NAMALWA (cell line): ENCODE measurements around the gene FBXO45.
"Not testable (repeated sequence)": the region's sequence is repeated elsewhere in the genome, so short reads cannot be mapped to it uniquely, and the experiment has no call there.

Experiments
- DNase-seq: peaks from one replicate; pipeline ENCODE4 v3.0.0-alpha.2; 2015; ENCODE audit warnings: low spot score

Gene FBXO45

GRCh38 chr3:196557236-196557635 lies 11.2 kb upstream of the FBXO45 start:
- no peak for DNase-seq

- no peak for DNase-seq
Observed at GRCh38 chr3:196558476-196558875, 10.0 kb upstream of the FBXO45 start.

- DNase-seq, result no peak
Observed at GRCh38 chr3:196559826-196560225, 8.6 kb upstream of the FBXO45 start.

GRCh38 chr3:196563721-196564225 lies 4.7 kb upstream of the FBXO45 start:
- DNase-seq, result no peak

- DNase-seq, result peak; percentile 60
Observed at GRCh38 chr3:196569003-196569516, 600 bp downstream of the FBXO45 start.

GRCh38 chr3:196570332-196570731 lies 1.9 kb downstream of the FBXO45 start:
- not testable (repeated sequence) for DNase-seq

GRCh38 chr3:196572389-196572788 lies 3.9 kb downstream of the FBXO45 start:
- DNase-seq, result no peak

GRCh38 chr3:196585044-196585757 lies 16.7 kb downstream of the FBXO45 start:
- no peak for DNase-seq

- no peak for DNase-seq
Observed at GRCh38 chr3:196590279-196590678, 21.8 kb downstream of the FBXO45 start.

- DNase-seq, result no peak
Observed at GRCh38 chr3:196596355-196596754, 27.9 kb downstream of the FBXO45 start.

GRCh38 chr3:196597971-196598733 lies 29.7 kb downstream of the FBXO45 start:
- not testable (repeated sequence) for DNase-seq

GRCh38 chr3:196599734-196600128 lies 31.3 kb downstream of the FBXO45 start:
- peak; percentile 14 for DNase-seq

GRCh38 chr3:196600359-196600758 lies 31.9 kb downstream of the FBXO45 start:
- no peak for DNase-seq

GRCh38 chr3:196602673-196603072 lies 34.2 kb downstream of the FBXO45 start:
- no peak for DNase-seq

- no peak for DNase-seq
Observed at GRCh38 chr3:196603683-196604082, 35.2 kb downstream of the FBXO45 start.

GRCh38 chr3:196604548-196604947 lies 36.1 kb downstream of the FBXO45 start:
- DNase-seq, result peak; percentile 43

GRCh38 chr3:196608693-196609092 lies 40.2 kb downstream of the FBXO45 start:
- DNase-seq, result no peak

GRCh38 chr3:196609343-196609775 lies 40.9 kb downstream of the FBXO45 start:
- DNase-seq, result peak; percentile 97

GRCh38 chr3:196609805-196610515 lies 41.5 kb downstream of the FBXO45 start:
- no peak for DNase-seq

GRCh38 chr3:196611761-196612483 lies 43.5 kb downstream of the FBXO45 start:
- DNase-seq, result no peak

GRCh38 chr3:196615234-196615633 lies 46.8 kb downstream of the FBXO45 start:
- not testable (repeated sequence) for DNase-seq

- DNase-seq, result no peak
Observed at GRCh38 chr3:196617256-196617655, 48.8 kb downstream of the FBXO45 start.
